ENCODE data around the gene SYNDIG1. TPM values are rescaled to one million over a fixed set of nuclear protein-coding genes. Genes with fewer than 3 reads are reported as not detected.

SYNDIG1 gene
- total RNA-seq, 4 donors from 2014 or later: 0.20 to 1.3 (median 0.66) TPM; not detected in 1

GRCh38 chr20:24480509-24480908 is 11.1 kb downstream of the SYNDIG1 start:
- no peaks in the 10 kb centered on the region for H3K9me3 ChIP-seq
- no peak overlapping the region for H3K4me3 ChIP-seq
- no peaks in the 10 kb centered on the region for H3K4me1 ChIP-seq
- in situ Hi-C loops (cut with MboI; ENCODE audit: low sequenced_read_pairs in 4 of 4) (loop anchor here in 1 of 4 donors (25.0 kb wide), 1 partner anchor 93 kb away; no protein-coding TSS in a partner anchor), intact Hi-C loops (cut with DNase I; ENCODE audit: low total_unique reads) (no loop called here)
- ATAC-seq (no peak), DNase-seq (no peak)
- H3K36me3 ChIP-seq: no peaks in the 10 kb centered on the region
- TF ChIP-seq CTCF (IDR thresholded peaks at IDR 0.05 in 4 of 5, conservative IDR thresholded peaks at IDR 0.05 in 1 of 5) (no peak), POLR2A (IDR thresholded peaks at IDR 0.05) (no peak)
- peaks cover 0 to 3% (median 0%) of the 10 kb centered on the region in 3 donors for H3K27me3 ChIP-seq
- H3K27ac ChIP-seq: no peak overlapping the region

GRCh38 chr20:24481173-24481572 is 11.7 kb downstream of the SYNDIG1 start:
- TF ChIP-seq CTCF (IDR thresholded peaks at IDR 0.05 in 4 of 5, conservative IDR thresholded peaks at IDR 0.05 in 1 of 5): no peak
- TF ChIP-seq POLR2A (IDR thresholded peaks at IDR 0.05): no peak
- in situ Hi-C loops (cut with MboI; ENCODE audit: low sequenced_read_pairs in 4 of 4): loop anchor here in 1 of 4 donors (25.0 kb wide), 1 partner anchor 94 kb away; no protein-coding TSS in a partner anchor
- ATAC-seq: no peak

GRCh38 chr20:24483435-24484080 is 14.1 kb downstream of the SYNDIG1 start:
- Histone ChIP-seq H3K27ac (no peak overlapping the region), H3K36me3 (no peaks in the 10 kb centered on the region), H3K9me3 (no peaks in the 10 kb centered on the region), H3K4me1 (no peaks in the 10 kb centered on the region), H3K4me3 (no peak overlapping the region), H3K27me3 (no peaks in the 10 kb centered on the region)
- in situ Hi-C loops (cut with MboI; ENCODE audit: low sequenced_read_pairs in 4 of 4): loop anchor here in 1 of 4 donors (25.0 kb wide), 1 partner anchor 96 kb away; no protein-coding TSS in a partner anchor
- no peak for DNase-seq
- intact Hi-C loops (cut with DNase I; ENCODE audit: low total_unique reads): no loop called here
- no peak for ATAC-seq
- TF ChIP-seq CTCF (IDR thresholded peaks at IDR 0.05 in 4 of 5, conservative IDR thresholded peaks at IDR 0.05 in 1 of 5) (no peak), POLR2A (IDR thresholded peaks at IDR 0.05) (no peak)

More at GRCh38 chr20:24481173-24481572, 11.7 kb downstream of the SYNDIG1 start:
- Histone ChIP-seq H3K27me3 (peaks cover 0 to 3% (median 0%) of the 10 kb centered on the region in 3 donors), H3K9me3 (no peaks in the 10 kb centered on the region), H3K36me3 (no peaks in the 10 kb centered on the region), H3K27ac (no peak overlapping the region), H3K4me1 (no peaks in the 10 kb centered on the region), H3K4me3 (no peak overlapping the region)
- intact Hi-C loops (cut with DNase I; ENCODE audit: low total_unique reads): no loop called here
- DNase-seq: no peak

- no peaks in the 10 kb centered on the region for H3K27me3 ChIP-seq
- no peaks in the 10 kb centered on the region for H3K9me3 ChIP-seq
- ATAC-seq (no peak), DNase-seq (no peak)
- H3K27ac ChIP-seq: no peak overlapping the region
- H3K36me3 ChIP-seq: no peaks in the 10 kb centered on the region
- no peak overlapping the region for H3K4me3 ChIP-seq
- intact Hi-C loops (cut with DNase I; ENCODE audit: low total_unique reads) (no loop called here), in situ Hi-C loops (cut with MboI; ENCODE audit: low sequenced_read_pairs in 4 of 4) (loop anchor here in 1 of 4 donors (25.0 kb wide), 1 partner anchor 97 kb away; no protein-coding TSS in a partner anchor)
- no peaks in the 10 kb centered on the region for H3K4me1 ChIP-seq
- TF ChIP-seq CTCF (IDR thresholded peaks at IDR 0.05 in 4 of 5, conservative IDR thresholded peaks at IDR 0.05 in 1 of 5) (no peak), POLR2A (IDR thresholded peaks at IDR 0.05) (no peak)
Observed at GRCh38 chr20:24484081-24484450, 14.6 kb downstream of the SYNDIG1 start.

Data from gastrocnemius medialis (tissue), 4 donors.